Metanephros (tissue), 1 donor: Measurements from ENCODE around the gene ACBD7. TPM values are rescaled to one million over a fixed set of nuclear protein-coding genes. Genes with fewer than 3 reads are reported as not detected.

Source experiments
- total RNA-seq: library from RNA; depleted of rRNA; stranded (reverse); fragments of >200 nt; gene quantifications from one replicate; pipeline ENCODE4 v1.2.3, GENCODE V29; 2014

The ACBD7 gene
- 5.1 TPM for total RNA-seq

DNA sequence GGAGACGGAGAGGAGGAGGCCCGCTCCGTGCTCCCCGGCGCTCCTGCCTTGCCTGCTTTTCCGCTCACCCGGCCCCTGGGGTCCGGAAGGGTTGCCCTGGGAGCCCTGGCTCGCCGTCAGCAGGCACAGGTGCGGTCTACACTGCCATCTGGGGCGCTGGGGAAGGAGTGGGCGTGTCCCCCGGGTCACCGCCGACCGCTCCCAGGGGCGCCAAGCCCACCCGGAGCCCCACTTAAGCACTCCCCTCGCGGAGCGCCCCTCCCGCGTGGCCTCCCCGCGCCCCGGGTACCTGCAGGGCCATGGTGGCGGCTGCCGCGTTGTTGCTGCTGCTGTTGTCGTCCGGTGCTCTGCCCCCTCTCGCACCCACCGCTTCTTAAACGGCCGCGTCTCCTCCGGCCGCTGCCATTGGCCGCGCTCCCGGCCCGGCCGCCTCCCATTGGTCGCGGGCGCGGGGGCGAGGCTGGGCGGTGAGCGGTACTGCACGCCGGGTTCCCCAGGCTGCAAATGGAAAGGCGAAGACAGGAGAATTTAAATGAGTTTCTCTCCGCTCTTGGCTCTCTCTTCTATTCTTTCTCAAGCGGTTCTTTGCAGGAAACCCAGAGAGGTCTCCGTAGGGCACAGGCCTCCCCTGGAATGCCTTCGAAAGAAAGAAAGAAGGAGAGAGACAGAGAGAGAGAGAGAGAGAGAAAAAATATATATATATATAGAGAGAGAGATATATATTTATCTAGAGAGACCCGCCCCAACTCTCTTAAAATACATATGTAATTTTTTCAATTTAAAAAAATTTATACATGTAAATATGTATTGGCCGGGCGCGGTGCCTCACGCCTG lies at the start of gene ACBD7:
ACBD7 (minus strand) TSS at position 349 of the 834 bp plus-strand sequence; CDS start at position 301, 48 bp downstream.

DNA sequence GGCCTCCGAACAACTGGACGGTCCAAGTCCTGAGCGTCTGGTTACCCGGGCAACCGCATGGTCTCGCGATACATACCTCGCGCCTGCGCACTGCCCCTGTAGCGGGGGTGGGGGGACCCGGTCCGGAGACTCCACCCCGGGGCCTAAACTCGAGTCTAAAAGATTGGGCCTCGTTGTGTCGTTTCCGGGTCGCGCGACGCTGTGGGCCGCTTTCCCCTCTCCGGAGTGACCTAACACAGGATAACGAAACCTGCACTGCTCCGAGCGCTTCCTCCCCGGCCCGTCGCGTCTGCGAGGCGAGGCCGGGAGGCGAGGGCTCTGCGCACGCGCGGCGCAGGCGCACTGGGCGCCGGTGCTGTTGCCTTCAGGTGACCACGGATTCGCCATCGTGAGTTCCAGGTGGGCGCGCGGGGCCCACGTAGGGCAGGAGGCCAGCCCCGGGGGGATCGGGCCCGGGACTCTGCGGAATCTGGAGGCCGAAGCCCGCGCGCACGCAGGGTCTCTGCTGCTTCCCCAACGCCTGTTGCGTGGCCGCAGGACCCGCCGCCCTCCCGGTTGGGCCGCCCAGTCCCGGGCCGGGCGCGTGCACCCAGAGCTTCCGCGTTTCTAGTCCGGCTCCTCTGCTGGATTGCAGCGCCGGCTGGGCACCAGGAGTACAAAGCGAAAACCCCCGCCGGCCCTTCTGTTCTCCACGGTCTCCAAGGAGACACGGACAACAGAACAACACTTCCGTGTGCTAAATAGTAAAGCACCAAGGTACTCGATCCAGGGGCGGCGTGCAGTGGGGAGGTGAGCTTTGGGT lies 8.6 kb upstream of the ACBD7 start, which contains the start of gene RPP38:
RPP38 (plus strand) TSS at position 345 of the 802 bp plus-strand sequence. CDS start 5,960 bp downstream, outside the sequence.

DNA sequence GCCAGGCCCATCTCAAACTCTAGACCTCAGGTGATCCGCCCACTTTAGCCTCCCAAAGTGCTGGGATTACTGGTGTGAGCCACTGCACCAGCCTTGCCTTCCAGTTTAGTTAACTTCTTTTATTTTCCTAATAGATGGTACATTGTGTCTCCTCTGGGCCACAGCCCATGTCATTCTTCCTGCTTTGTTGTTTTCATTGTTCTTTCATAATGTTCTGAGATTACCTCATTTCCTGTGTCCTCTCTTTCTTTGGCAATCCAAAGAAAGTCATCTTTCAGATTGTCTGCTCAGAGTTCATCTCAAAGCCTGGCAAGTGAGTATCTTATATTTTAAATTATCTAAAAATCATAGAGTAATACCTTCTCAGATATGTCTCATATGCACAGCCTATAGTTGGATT lies 44.9 kb downstream of the ACBD7 start, which contains the start of gene OLAH:
OLAH (plus strand) TSS at position 270 of the 400 bp plus-strand sequence. CDS start 3,346 bp downstream, outside the sequence.

Other genes starting within 250 kb of the ACBD7 start
- gene SUV39H2, start 209.9 kb downstream of the ACBD7 start, total RNA-seq = 9.3 TPM
- 12.8 TPM for gene DCLRE1C, start 134.7 kb downstream of the ACBD7 start, total RNA-seq
- not detected for gene MEIG1, start 129.4 kb downstream of the ACBD7 start, total RNA-seq
- gene OLAH, start 44.8 kb downstream of the ACBD7 start, total RNA-seq = 0.23 TPM
- gene RPP38, start 8.6 kb upstream of the ACBD7 start, total RNA-seq = 9.3 TPM
- 21.4 TPM for gene NMT2, start 79.9 kb upstream of the ACBD7 start, total RNA-seq